Hindlimb muscle (tissue), 1 donor: Measurements from ENCODE around the gene PSMA7. TPM values are rescaled to one million over a fixed set of nuclear protein-coding genes. Genes with fewer than 3 reads are reported as not detected.

Source experiments
- DNase-seq: peaks from one replicate; pipeline ENCODE4 v3.0.0-alpha.2; 2013
- polyA plus RNA-seq: library from polyadenylated mRNA; unstranded; fragments of 120-200 nt; gene quantifications from one replicate; pipeline ENCODE4 v1.2.1, GENCODE V29; 2013; ENCODE audit not compliant: insufficient read length

PSMA7 gene
- polyA plus RNA-seq, 1 donor, result 156 TPM

DNA sequence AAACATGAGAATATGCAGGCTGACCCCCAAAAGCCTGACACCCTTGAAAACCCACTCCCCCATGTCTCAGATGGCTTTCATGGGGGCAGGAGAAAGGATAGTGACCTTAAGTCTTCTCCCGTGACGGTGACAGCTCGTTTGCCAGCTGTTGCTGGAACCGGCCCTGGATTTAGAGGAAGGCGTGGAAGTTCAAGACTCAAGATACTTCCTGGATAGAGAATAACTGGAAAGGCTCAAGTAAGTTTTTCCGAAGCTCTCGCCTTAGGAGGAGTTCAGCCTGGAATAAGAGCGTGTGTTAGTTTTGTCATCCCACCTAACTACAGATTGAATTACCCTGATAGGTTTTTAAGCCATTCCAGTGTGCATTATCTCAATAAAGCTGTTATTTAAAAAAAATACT is 28.1 kb upstream of the PSMA7 start:
- DNase-seq, result no peak

DNA sequence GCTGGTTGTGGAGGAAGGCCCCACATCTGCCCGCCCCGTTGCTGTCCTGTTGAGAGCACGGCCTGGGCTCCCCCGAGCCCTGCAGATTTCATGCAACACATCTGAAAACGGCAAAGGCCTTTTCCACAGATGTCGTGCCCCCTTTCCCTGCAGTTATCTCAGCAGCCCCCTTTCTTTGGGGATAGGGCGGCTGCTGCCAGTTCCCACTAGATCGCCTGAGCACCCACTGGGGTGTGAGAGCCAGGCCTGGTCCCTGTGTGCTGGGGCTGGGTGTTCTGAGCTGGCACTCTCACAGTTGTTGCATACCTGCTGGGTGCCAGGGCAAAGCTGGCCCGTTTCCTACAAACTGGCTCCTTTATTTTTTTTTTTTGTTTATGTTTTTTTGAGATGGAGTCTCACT is 27.3 kb upstream of the PSMA7 start:
- no peak for DNase-seq

DNA sequence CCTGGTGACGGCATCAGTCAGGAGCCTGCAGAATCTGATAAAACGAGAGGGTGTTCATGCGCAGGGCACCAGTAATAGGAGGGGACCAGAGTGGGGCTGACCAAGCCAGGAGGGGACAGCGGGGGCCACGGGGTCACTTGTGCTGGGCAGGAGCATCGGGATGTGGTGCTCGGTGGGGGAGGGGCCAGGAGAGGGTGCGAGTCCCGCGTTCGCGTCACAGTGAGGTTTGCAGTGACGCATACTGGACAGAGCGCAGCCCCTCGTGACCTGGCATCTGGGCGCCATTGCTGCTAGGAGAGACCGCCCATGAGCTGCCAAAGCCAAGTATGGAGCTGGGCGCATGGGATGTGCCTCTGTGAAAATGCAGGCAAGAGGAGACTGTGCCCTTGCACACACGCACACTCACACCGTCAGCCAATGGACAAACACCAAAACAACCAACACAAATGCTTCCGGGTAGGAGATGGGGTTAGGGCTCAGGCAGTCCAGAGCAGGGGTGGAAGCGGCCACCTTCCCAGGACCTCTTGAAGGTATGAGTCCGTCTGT is 25.8 kb upstream of the PSMA7 start:
- no peak for DNase-seq

DNA sequence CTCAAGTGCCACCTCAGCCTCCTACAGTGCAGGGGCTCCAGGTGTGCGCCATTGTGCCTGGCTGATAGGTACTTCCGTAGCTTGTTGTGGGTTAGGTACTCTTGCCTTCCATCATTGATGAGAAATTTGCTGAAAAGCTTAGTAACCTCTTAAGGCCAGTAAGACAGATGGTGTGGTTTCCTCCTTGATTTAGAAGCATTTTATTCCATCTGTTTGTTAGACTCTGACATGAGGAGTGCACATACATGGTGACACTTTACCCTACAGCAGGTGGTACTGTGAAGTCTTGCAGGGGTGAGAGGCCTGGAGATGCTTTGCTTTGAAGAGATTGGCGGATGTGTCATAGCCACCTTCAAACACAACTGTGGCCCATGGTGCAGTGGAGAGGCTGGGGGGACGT is 24.9 kb upstream of the PSMA7 start:
- no peak for DNase-seq

DNA sequence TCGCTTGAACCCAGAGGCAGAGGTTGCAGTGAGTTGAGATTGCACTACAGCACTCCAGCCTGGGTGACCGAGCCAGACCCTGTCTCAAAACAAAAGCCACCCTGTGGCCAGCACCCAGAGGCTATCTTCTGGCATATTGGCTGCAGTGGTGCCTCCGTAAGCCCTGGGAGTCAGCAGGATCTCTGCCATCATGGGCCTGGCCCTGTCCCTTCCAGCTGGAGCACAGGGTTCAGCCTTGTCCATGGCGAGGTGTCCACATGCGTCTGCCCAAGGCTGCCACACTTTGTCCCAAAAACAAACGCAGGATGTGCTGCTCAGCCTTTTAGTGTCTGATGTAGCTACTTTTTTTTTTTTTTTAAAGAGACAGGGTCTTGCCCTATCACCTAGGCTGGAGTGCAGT is 24.3 kb upstream of the PSMA7 start:
- no peak for DNase-seq

DNA sequence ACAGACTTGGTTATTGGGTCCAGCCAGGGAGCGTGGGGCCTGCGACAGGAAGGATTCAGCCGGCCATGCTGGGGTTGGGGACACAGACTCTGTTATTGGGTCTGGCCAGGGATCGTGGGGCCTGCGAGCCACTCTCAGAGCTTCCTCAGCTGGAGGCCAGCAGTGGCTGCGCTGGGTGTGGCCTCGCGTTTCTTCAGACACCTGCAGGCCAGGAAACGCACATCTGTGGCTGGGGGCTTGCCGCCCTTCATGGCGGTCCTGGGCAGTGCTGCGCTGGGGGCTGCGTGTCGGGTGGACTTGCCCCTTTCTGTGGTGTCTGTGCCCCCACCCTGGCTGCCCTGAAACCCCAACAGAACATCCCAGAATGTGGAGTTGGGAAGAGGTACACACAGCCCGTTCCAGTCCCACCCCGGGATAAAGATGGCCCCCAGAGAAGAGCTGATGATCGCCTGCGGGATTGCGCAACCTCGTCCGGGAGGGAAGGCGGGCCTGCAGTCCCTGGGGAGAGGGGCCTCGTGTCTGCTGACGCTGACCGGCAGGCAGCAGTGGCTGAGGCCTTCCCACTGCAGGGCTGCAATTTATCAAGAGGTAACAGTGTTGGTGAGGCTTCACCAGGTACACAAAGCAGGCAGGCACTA is 22.7 kb upstream of the PSMA7 start:
- DNase-seq, result no peak

DNA sequence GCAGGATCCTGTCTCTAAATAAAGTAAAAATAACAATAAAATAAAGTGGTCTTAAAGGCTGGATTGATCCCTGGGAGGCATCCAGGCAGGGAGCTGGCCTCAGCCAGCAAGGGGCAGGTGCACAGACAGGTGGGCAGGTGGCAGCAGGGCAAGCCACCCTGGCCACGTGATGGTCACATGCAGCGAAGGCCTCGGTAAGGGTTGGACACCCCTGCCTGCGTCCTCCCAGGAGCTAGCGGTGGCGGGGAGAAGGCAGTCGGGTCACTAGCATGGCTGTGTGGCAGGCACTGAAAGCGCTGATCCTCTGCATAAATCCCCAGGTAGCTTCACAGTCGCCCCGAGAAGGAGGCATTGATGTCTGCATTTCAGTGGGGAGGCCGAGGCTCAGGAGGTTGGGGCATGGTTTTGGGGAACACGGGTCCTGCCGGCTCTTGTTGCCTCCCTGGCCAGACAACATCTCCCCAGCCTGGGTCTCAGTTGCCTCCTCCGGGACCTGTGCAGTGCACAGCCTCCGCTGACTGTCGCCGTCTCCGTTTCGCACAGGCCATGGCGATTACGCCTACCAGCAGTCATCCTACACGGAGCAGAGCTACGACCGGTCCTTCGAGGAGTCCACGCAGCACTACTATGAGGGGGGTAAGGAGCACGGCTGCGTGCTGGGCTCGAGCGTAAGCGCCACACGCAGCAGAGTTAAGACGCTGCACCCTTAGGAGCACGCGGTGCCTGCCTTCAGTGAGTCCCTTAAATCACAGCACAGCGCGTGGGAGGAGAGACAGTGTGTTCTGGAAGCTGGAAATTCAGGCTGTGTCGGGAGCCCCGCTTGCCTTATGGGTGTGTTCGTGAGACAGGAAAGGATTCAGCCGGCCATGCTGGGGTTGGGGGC is 21.9 kb upstream of the PSMA7 start:
- no peak for DNase-seq

DNA sequence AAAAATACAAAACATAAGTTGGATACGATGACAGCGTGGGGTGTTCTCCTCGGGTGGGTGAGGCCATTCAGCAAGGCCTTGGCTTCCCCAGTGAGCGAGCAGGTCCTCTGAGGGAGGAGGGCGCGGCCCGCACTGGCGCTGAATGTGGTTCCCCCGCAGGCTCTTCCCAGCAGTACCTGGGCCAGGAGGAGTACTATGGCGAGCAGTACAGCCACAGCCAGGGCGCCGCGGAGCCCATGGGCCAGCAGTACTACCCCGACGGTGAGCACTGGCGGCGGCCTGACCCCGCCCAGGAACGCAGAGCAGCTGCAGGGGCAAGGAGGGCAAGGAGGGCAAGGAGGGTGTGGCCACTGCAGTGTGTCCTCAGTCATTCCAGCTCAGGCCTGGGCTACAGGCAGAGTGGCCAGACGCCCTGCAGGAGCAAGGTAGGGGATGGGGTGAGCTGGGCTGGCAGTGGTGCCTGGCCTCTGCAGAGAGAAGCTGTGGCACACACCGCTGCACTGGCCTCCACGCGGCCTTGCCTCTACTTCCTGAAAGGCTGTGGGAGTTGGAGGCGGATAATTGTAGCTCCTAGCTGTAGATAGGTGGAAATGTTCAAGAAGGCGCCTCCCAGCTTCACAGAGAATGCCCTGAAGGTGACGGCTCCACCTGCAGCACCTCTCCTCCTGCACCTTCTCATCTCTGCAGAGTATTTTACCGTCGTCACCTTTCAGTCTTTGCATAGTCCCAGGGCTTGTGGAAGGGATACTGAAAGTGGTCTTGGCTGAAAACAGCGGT is 21.0 kb upstream of the PSMA7 start:
- no peak for DNase-seq

DNA sequence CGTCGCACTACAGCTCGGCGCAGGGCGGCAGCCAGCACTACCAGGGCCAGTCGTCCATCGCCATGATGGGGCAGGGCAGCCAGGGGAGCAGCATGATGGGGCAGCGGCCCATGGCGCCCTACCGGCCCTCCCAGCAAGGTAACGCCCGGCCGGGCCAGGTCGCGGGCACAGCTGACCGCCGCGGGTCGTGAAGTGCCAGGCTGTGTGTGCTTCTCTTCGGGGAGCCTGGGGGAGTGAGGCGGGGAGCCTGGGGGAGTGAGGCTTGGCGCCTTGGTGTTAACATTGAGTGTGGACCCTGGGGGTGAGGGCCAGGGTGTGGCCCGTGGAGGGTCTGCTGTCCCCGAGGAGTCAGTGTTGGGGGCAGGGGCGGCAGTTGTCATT is 20.3 kb upstream of the PSMA7 start:
- no peak for DNase-seq

DNA sequence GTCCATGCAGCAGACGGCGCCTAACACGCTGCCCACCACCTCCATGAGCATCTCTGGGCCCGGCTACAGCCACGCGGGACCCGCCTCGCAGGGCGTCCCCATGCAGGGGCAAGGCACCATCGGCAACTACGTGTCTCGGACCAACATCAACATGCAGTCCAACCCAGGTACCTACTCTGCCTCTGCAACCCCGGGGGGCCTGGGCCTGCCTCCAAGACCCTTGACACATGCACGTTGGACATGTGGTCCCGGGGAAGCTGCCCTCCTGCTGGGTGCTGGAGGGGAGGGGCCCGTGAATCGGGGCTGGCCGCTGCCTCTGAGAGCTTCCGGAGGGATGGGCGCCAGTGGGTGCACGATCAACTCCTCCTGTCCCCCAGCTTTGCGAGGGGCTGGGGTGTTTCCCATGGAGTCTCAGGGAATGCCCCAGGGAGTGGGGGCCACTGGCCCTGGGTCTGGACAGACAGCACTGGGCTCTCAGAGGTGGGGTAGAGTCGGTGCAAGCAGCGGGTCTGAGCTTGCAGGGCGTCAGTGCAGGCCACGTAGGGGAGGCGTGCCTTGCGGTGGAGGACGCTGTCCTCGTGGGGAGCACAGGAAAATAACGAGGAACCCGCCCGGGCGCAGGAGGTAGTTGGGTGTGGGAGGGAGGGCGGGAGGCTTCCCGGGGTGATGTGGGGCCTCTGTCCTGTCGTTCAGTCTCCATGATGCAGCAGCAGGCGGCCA is 19.7 kb upstream of the PSMA7 start:
- DNase-seq, result no peak

DNA sequence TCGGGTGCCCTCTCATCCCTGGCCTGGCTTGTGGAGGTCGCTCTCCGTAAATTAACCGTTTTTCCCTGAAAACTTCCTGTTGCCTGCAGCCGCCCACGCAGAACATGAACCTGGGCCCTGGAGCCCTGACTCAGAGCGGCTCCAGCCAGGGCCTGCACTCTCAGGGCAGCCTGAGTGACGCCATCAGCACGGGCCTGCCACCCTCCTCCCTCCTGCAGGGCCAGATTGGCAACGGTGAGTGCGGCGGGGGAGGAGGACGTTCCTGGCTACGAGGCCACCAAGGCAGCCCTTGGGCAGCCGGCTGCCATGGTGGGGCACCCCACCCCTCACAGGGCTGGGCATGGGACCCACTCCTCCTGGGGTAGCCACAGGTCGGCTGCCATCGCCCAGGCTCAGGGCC is 18.2 kb upstream of the PSMA7 start:
- no peak for DNase-seq

DNA sequence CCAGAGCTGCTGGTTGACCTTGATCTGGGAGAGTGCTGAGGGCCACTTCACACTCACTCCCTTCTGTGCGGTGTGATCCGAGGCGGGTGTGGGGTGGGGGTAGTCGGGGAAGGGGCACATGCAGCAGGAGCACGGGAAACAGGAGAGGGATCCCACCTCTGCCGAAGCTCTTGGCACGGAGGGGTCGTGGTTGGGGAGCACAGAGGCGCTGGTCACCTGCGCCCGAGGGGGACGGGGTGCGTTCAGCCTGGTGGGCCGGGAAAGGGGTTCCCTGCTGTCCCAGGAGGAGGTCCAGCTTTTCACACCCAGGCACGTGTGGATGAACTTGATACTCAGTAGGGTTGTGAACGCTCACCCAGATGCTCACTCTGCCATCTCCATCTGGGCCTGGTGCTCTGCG is 17.7 kb upstream of the PSMA7 start:
- no peak for DNase-seq

DNA sequence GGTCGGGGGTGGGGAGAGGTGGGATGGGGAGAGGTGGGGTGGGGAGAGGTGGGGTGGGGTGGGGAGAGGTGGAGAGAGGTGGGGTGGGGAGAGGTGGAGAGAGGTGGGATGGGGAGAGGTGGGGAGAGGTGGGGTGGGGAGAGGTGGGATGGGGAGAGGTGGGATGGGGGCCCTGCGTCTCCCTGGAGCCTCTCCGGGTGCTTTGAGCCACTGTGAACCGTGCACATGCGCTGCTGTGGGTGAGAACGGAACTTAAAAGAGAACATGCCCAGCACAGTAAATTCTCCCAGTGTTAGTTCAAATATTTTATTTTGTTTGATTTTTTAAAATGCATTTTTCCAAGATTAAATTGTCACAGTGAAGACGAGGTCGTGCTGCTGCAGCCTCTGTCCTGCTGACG is 17.1 kb upstream of the PSMA7 start:
- no peak for DNase-seq

DNA sequence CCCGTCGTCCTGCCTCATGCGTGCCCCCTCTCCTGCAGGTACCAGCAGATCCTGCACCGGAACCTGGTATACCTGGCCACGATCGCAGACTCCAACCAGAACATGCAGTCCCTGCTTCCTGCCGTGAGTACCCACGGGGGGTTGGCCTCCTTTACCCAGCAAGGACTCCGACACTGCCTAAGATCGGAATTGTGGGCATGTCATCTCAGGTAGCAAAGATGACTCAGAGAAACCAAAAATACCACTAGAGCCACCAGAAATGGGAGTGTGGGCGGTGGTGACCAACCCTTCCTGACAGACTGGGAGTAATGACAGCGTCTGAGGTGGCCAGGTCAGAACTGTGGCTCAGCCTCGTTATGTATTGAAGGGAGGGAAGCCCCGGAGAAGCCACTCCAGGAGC is 16.6 kb upstream of the PSMA7 start:
- DNase-seq, result no peak

DNA sequence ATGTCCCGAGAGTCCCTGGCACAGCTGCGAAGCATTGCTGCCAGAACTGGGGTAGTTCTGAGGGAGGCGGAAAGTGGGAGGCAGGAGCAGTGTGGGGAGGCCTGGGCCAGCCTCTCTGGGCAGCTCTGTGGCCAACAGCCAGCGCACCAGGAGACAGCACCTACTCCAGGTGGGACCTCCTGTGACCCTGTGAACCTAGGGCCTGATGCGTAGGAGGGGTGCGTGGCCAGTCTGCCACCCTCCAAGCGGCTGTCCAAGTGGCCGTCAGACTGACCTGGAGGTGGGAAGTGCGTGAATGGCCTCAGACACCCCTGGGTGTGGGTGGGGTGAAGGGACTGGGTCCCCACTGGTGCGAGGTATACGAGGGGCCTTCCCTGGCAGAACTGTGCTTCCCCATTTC is 15.9 kb upstream of the PSMA7 start:
- DNase-seq, result no peak

DNA sequence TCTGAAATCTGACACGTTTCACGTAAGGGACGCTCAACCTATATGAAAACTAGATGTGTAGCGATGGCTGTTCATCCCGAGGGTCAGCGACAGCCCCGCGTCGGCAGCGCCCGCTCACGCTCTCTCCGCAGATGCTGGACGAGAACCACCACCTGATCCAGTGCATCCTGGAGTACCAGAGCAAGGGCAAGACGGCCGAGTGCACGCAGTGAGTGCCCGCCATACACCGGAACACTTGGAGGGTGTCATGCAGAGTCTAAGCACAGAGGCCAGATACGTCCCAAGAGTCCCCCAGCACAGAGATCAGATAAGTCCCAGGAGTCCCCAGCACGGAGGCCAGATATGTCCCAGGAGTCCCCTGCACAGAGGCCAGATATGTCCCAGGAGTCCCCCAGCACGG is 15.3 kb upstream of the PSMA7 start:
- no peak for DNase-seq

DNA sequence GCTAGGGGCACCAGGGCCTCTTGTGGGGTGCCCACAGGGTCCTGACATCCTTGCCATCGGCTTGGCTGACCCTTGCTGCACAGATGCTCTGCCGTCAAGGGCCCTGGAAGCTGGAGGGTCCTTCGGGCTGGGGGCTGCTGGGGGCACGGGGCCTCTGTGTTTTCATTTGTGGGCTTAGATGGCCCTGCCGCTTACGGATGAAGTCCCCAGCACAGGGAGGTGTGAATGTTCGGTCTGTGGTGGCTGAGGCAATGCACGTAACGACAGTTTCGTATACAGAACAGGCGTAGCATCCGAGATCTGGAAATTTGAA is 14.8 kb upstream of the PSMA7 start:
- no peak for DNase-seq

DNA sequence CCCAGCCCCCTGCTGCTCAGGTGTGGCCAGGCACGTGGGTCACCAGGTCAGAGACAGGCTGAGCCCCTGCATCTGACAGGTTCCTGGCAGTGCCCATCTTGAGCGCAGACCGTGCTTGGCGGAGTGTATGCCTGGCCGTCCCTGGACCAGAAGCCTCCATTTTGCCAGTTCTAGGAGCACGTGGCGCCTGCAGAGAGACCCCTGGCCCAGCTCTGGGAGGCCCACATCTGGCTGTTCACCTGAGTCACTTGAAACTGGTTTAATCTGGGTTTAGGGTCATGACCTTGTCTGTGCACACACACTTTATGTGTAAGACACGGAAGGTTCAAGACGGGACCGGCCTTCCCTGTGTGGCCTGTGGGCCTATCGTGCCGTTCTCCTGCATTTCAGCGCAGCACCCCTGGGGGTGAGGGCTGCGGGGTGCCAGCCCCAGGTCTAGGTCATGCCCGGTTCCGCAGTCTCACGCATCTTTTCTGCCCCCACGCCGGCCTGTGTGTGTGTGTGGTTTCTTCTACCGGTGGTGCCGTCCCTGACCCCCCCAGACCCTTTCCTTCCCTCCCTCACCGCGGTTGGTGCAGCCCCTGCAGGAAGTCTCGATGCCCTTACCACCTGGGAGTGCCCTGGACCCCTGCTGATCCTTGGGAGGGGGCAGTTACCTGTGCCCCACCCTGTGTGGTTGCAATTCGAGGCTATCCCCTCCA is 14.3 kb upstream of the PSMA7 start:
- no peak for DNase-seq

DNA sequence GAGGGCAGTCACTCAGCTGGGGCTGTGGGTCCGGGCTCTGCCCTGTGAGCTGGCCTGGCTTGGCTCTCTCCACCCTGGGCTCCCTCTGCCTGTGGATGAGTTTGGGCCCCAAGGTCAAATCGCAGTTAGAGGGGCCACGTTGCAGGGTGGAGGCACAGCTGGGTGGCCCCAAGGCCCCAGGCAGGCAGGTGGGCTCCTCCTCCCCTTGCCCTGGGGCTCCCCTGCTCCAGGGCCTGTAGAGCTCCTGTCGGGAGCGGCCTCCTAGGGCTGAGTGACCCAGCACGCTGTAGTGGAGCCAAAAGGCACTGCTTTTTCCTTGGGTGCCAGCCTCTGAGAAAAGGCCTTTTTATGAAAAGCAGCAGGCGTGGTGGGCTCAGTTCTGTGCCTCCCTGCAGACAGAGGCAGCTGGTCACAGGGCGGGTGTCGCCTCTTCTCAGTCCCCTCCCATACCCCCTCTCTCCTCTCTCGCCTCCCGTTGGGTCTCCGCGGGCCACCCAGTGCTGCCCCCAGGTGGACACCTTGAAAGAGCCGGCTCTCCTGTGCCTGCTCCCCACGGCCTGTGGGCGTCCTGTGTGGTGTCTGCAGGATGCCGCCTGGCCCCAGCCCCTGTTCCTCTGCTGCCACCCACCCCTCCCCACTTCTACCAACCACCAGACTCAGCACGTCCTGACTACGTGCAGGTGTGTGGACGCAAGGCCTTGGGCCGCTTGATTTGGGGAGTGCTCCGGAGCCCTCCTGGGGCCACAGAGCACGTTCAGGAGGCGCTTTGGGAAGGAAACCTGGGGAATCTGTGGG is 13.6 kb upstream of the PSMA7 start:
- peak; percentile 64 for DNase-seq

DNA sequence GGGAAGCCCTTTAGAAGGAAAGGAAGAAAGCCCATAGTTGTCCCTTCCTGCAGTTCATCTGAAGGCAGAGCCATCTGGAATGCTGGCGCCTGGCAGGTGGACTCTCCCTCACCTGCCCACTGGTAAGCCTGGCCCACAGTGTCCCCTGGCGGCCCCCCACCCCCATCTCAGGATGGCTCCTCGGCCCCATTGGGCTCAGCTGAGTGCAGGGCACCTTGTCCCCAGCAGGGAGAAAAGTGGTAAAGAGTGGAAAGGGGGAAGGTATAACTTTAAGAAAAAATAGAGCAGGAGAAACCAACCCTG is 13.0 kb upstream of the PSMA7 start:
- no peak for DNase-seq

DNA sequence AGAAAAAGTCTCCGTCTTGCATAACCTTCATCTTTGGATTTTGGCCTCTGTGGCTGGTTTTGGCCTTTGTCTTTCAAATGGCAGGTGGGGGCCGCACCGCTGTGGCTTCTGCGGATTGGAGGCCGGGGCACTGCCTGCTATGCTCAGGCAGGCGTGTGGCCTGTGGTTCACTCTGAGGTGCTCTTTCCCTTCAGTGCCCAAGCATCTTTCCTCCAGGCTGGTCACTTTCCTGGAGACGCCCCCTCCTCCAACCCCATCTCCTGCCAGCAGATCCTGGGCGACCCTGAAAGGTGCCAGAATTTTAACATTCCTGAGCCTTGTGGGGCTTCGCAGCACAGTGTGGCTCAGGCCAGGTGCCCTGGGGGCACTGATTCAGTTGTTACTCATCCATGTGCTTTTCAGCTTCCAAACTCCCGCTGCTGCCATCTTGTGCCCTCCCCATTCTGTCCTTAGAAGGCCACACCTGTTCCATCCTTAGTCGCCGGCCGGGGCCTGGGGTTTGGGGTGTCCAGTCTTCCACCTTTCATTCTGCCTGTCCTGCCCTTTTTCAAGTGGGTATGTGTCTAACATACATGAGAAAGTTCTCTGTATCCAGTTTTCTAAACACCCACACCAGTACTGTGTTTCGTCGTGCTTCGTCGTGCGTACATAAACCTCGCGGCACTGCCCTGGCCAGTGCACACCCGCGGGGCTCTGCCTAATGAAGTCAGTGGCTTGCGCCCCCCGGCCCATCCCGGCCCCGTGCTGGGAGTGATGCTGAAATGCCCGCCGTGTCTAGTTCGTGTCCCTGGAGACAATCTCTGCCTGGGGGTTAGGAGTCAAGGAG is 12.4 kb upstream of the PSMA7 start:
- DNase-seq, result no peak
